ENCODE measurements around the gene FBP2.

The FBP2 gene

GRCh38 chr9:94627287-94627686, 33.7 kb upstream of the FBP2 start:
- peaks cover 7% of the 10 kb centered on the region; the same call in 1 of the 2 replicates for H3K4me1 ChIP-seq (ENCODE audit: control insufficient read depth, insufficient read depth, low read length)
- H3K27me3 ChIP-seq (ENCODE audit: control insufficient read depth, insufficient read depth, low read length), result no peaks in the 10 kb centered on the region
- H3K9ac ChIP-seq (ENCODE audit: low read length), result no peak overlapping the region
- no peaks in the 10 kb centered on the region for H3K36me3 ChIP-seq (ENCODE audit: control insufficient read depth, insufficient read depth, low read length)
- H3K9me3 ChIP-seq (ENCODE audit: control insufficient read depth, insufficient read depth, low read depth, low read length), result no peaks in the 10 kb centered on the region
- H3K27ac ChIP-seq (ENCODE audit: low read depth, low read length), result no peak overlapping the region
- no peak overlapping the region for H3K4me3 ChIP-seq (ENCODE audit: low read depth, low read length)

GRCh38 chr9:94625835-94626234, 32.2 kb upstream of the FBP2 start:
- Histone ChIP-seq H3K4me3 (ENCODE audit: low read depth, low read length) (no peak overlapping the region), H3K27ac (ENCODE audit: low read depth, low read length) (no peak overlapping the region), H3K9ac (ENCODE audit: low read length) (no peak overlapping the region), H3K36me3 (ENCODE audit: control insufficient read depth, insufficient read depth, low read length) (no peaks in the 10 kb centered on the region), H3K27me3 (ENCODE audit: control insufficient read depth, insufficient read depth, low read length) (no peaks in the 10 kb centered on the region), H3K4me1 (ENCODE audit: control insufficient read depth, insufficient read depth, low read length) (no peaks in the 10 kb centered on the region), H3K9me3 (ENCODE audit: control insufficient read depth, insufficient read depth, low read depth, low read length) (no peaks in the 10 kb centered on the region)

GRCh38 chr9:94624629-94625028, 31.0 kb upstream of the FBP2 start:
- Histone ChIP-seq H3K36me3 (ENCODE audit: control insufficient read depth, insufficient read depth, low read length) (no peaks in the 10 kb centered on the region), H3K27ac (ENCODE audit: low read depth, low read length) (no peak overlapping the region), H3K9me3 (ENCODE audit: control insufficient read depth, insufficient read depth, low read depth, low read length) (no peaks in the 10 kb centered on the region), H3K4me3 (ENCODE audit: low read depth, low read length) (no peak overlapping the region), H3K9ac (ENCODE audit: low read length) (no peak overlapping the region), H3K4me1 (ENCODE audit: control insufficient read depth, insufficient read depth, low read length) (no peaks in the 10 kb centered on the region), H3K27me3 (ENCODE audit: control insufficient read depth, insufficient read depth, low read length) (no peaks in the 10 kb centered on the region)

- Histone ChIP-seq H3K4me1 (ENCODE audit: control insufficient read depth, insufficient read depth, low read length) (no peaks in the 10 kb centered on the region), H3K27ac (ENCODE audit: low read depth, low read length) (no peak overlapping the region), H3K36me3 (ENCODE audit: control insufficient read depth, insufficient read depth, low read length) (no peaks in the 10 kb centered on the region), H3K4me3 (ENCODE audit: low read depth, low read length) (no peak overlapping the region), H3K9ac (ENCODE audit: low read length) (no peak overlapping the region), H3K9me3 (ENCODE audit: control insufficient read depth, insufficient read depth, low read depth, low read length) (no peaks in the 10 kb centered on the region), H3K27me3 (ENCODE audit: control insufficient read depth, insufficient read depth, low read length) (no peaks in the 10 kb centered on the region)
Measured at GRCh38 chr9:94623253-94623652, 29.6 kb upstream of the FBP2 start.

GRCh38 chr9:94622087-94622800, 28.6 kb upstream of the FBP2 start:
- no peaks in the 10 kb centered on the region for H3K4me1 ChIP-seq (ENCODE audit: control insufficient read depth, insufficient read depth, low read length)
- H3K4me3 ChIP-seq (ENCODE audit: low read depth, low read length), result no peak overlapping the region
- no peak overlapping the region for H3K27ac ChIP-seq (ENCODE audit: low read depth, low read length)
- no peaks in the 10 kb centered on the region for H3K27me3 ChIP-seq (ENCODE audit: control insufficient read depth, insufficient read depth, low read length)
- no peak overlapping the region for H3K9ac ChIP-seq (ENCODE audit: low read length)
- no peaks in the 10 kb centered on the region for H3K36me3 ChIP-seq (ENCODE audit: control insufficient read depth, insufficient read depth, low read length)
- H3K9me3 ChIP-seq (ENCODE audit: control insufficient read depth, insufficient read depth, low read depth, low read length), result no peaks in the 10 kb centered on the region

GRCh38 chr9:94619026-94619425, 25.4 kb upstream of the FBP2 start:
- Histone ChIP-seq H3K4me1 (ENCODE audit: control insufficient read depth, insufficient read depth, low read length) (no peaks in the 10 kb centered on the region), H3K36me3 (ENCODE audit: control insufficient read depth, insufficient read depth, low read length) (no peaks in the 10 kb centered on the region), H3K9me3 (ENCODE audit: control insufficient read depth, insufficient read depth, low read depth, low read length) (no peaks in the 10 kb centered on the region), H3K9ac (ENCODE audit: low read length) (no peak overlapping the region), H3K4me3 (ENCODE audit: low read depth, low read length) (no peak overlapping the region), H3K27me3 (ENCODE audit: control insufficient read depth, insufficient read depth, low read length) (no peaks in the 10 kb centered on the region), H3K27ac (ENCODE audit: low read depth, low read length) (no peak overlapping the region)

GRCh38 chr9:94613003-94613402, 19.4 kb upstream of the FBP2 start:
- no peak overlapping the region for H3K4me3 ChIP-seq (ENCODE audit: low read depth, low read length)
- H3K9me3 ChIP-seq (ENCODE audit: control insufficient read depth, insufficient read depth, low read depth, low read length), result no peaks in the 10 kb centered on the region
- no peaks in the 10 kb centered on the region for H3K27me3 ChIP-seq (ENCODE audit: control insufficient read depth, insufficient read depth, low read length)
- no peak overlapping the region for H3K27ac ChIP-seq (ENCODE audit: low read depth, low read length)
- no peaks in the 10 kb centered on the region for H3K36me3 ChIP-seq (ENCODE audit: control insufficient read depth, insufficient read depth, low read length)
- H3K9ac ChIP-seq (ENCODE audit: low read length), result no peak overlapping the region
- peaks cover 7% of the 10 kb centered on the region; the same call in 1 of the 2 replicates for H3K4me1 ChIP-seq (ENCODE audit: control insufficient read depth, insufficient read depth, low read length)

GRCh38 chr9:94612071-94612470, 18.4 kb upstream of the FBP2 start:
- Histone ChIP-seq H3K36me3 (ENCODE audit: control insufficient read depth, insufficient read depth, low read length) (no peaks in the 10 kb centered on the region), H3K9me3 (ENCODE audit: control insufficient read depth, insufficient read depth, low read depth, low read length) (no peaks in the 10 kb centered on the region), H3K4me3 (ENCODE audit: low read depth, low read length) (no peak overlapping the region), H3K27me3 (ENCODE audit: control insufficient read depth, insufficient read depth, low read length) (peaks cover 5% of the 10 kb centered on the region; the same call in 1 of the 2 replicates), H3K9ac (ENCODE audit: low read length) (no peak overlapping the region), H3K27ac (ENCODE audit: low read depth, low read length) (no peak overlapping the region), H3K4me1 (ENCODE audit: control insufficient read depth, insufficient read depth, low read length) (peaks cover 14% of the 10 kb centered on the region; the same call in 1 of the 2 replicates)

- Histone ChIP-seq H3K27me3 (ENCODE audit: control insufficient read depth, insufficient read depth, low read length) (peaks cover 5% of the 10 kb centered on the region; the same call in 1 of the 2 replicates), H3K9me3 (ENCODE audit: control insufficient read depth, insufficient read depth, low read depth, low read length) (no peaks in the 10 kb centered on the region), H3K4me3 (ENCODE audit: low read depth, low read length) (no peak overlapping the region), H3K9ac (ENCODE audit: low read length) (no peak overlapping the region), H3K4me1 (ENCODE audit: control insufficient read depth, insufficient read depth, low read length) (peaks cover 14% of the 10 kb centered on the region; the same call in 1 of the 2 replicates), H3K36me3 (ENCODE audit: control insufficient read depth, insufficient read depth, low read length) (no peaks in the 10 kb centered on the region), H3K27ac (ENCODE audit: low read depth, low read length) (no peak overlapping the region)
Measured at GRCh38 chr9:94611638-94612068, 18.0 kb upstream of the FBP2 start.

- H3K4me3 ChIP-seq (ENCODE audit: low read depth, low read length), result no peak overlapping the region
- no peak overlapping the region for H3K27ac ChIP-seq (ENCODE audit: low read depth, low read length)
- no peaks in the 10 kb centered on the region for H3K9me3 ChIP-seq (ENCODE audit: control insufficient read depth, insufficient read depth, low read depth, low read length)
- H3K36me3 ChIP-seq (ENCODE audit: control insufficient read depth, insufficient read depth, low read length), result no peaks in the 10 kb centered on the region
- peaks cover 5% of the 10 kb centered on the region; the same call in 1 of the 2 replicates for H3K27me3 ChIP-seq (ENCODE audit: control insufficient read depth, insufficient read depth, low read length)
- peaks cover 14% of the 10 kb centered on the region; the same call in 1 of the 2 replicates for H3K4me1 ChIP-seq (ENCODE audit: control insufficient read depth, insufficient read depth, low read length)
- no peak overlapping the region for H3K9ac ChIP-seq (ENCODE audit: low read length)
Measured at GRCh38 chr9:94610181-94610606, 16.6 kb upstream of the FBP2 start.

GRCh38 chr9:94607423-94607691, 13.7 kb upstream of the FBP2 start:
- Histone ChIP-seq H3K9me3 (ENCODE audit: control insufficient read depth, insufficient read depth, low read depth, low read length) (no peaks in the 10 kb centered on the region), H3K9ac (ENCODE audit: low read length) (no peak overlapping the region), H3K4me1 (ENCODE audit: control insufficient read depth, insufficient read depth, low read length) (peaks cover 14% of the 10 kb centered on the region; the same call in 1 of the 2 replicates), H3K36me3 (ENCODE audit: control insufficient read depth, insufficient read depth, low read length) (no peaks in the 10 kb centered on the region), H3K27ac (ENCODE audit: low read depth, low read length) (no peak overlapping the region), H3K4me3 (ENCODE audit: low read depth, low read length) (no peak overlapping the region), H3K27me3 (ENCODE audit: control insufficient read depth, insufficient read depth, low read length) (peaks cover 5% of the 10 kb centered on the region; the same call in 1 of the 2 replicates)
